Stimulated activated CD8-positive, alpha-beta memory T cell treated with anti-CD3 and anti-CD28 coated beads, Interleukin-7, amount 100 ng/mL, for 48 hours (primary cell): ENCODE data around the gene PMPCB.
"Not testable (repeated sequence)": the region's sequence is repeated elsewhere in the genome, so short reads cannot be mapped to it uniquely, and the experiment has no call there.

ENCODE experiments used
- DNase-seq, 2 donors: peaks; one replicate each; pipeline ENCODE4 v3.0.0-alpha.2; 2020; ENCODE audit warnings: low read depth in 1 of 2; ENCODE audit errors: extremely low read depth in 1 of 2

The PMPCB gene, protein sequence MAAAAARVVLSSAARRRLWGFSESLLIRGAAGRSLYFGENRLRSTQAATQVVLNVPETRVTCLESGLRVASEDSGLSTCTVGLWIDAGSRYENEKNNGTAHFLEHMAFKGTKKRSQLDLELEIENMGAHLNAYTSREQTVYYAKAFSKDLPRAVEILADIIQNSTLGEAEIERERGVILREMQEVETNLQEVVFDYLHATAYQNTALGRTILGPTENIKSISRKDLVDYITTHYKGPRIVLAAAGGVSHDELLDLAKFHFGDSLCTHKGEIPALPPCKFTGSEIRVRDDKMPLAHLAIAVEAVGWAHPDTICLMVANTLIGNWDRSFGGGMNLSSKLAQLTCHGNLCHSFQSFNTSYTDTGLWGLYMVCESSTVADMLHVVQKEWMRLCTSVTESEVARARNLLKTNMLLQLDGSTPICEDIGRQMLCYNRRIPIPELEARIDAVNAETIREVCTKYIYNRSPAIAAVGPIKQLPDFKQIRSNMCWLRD

DNA sequence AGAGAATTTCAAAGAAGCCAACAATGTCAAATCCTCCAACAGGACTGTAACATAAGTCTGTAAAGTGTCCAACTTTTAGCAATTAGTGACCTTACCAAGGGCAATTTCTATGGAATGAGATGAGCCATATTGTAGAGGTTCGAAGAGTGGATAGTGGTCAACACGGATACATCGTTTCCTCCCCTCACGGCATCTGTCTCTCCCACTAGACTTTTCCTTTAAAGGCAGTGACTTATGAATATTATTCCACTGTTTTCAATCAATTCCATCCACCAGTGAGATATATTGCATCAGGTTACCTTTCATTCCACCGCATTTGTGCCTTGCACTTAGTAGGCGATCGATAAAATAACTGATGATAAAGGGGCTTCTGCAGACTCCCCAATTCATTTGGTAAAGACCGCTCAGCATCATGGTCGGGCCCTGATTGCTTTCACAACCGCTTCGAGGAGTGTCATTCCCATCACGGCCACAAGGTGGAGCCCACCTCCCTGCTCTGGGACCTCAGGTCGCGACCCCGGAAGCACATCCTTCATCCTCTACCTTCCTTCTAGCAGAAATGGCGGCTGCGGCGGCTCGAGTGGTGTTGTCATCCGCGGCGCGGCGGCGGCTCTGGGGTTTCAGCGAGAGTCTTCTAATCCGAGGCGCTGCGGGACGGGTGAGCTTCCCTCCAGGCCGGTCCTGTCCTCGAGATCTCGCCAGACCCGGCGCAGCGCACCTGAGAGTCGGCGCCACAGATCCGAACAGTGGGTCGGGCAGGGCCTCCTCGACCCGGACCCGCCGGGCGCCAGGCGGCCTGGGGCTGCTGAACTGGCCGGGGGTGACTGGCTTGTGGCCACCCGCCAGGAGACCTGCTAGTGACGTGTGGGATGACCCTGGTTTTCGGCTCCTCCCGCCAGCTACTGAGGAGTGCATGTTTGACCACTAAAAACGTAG, at the start of gene PMPCB:
PMPCB (plus strand) TSS at position 535 of the 936 bp plus-strand sequence; CDS start at position 560, 25 bp downstream.
- peak; percentile 87 to 93 for DNase-seq

DNA sequence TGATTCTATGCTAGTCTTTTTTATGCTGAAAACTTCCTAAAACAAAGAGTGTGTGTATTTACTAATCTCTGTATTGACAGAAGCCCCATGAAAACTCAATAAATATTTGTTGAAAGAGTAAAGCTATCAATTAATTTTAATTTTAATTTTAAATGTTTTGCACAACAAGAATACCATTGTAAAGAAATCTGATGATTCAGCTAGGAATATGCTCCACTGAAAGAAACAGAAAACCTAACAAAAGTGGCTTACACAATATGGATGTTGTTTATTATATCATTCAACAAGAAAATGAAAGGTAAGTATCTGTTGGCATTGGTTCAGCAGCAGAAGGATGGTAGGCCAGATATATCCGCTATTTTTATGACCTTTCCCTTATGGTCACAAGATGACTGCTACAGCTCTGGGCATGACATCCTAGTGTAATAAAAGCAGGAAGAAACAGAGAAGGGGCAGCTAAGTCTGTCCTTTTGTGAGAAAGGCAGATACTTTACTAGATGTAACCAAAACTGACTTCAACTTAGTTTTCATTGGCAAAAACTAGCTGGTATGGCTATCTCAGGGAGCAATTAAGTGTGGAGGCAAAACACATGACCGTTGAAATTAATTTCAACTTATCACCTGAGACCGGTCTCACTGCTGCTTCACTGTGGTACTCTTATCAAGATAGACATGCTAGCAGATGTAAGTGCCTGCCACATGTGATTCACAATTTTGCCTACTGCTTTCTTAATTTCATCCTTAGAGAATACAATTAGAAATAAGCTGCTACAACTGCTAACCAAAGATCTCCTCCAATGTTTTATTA, 43.3 kb upstream of the PMPCB start:
- not testable (repeated sequence) for DNase-seq

DNA sequence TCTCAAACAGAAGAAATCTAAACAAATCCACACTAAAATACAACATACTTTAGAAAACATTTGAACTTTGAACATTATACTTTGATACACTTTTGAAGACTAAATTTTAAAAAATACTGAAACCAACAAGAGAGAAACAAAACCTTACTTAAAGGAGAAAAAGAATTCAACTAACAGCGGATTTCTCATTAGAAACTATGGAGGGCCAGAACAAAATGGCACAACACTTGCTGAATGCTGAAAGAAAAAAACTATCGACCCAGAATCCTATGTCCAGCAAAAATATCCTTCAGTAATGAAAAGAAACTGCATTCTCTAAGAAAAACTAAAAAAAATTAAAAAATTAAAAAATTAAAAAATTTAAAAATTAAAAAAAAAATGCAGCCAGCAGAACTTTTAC, 33.2 kb upstream of the PMPCB start:
- DNase-seq = not testable (repeated sequence)

DNA sequence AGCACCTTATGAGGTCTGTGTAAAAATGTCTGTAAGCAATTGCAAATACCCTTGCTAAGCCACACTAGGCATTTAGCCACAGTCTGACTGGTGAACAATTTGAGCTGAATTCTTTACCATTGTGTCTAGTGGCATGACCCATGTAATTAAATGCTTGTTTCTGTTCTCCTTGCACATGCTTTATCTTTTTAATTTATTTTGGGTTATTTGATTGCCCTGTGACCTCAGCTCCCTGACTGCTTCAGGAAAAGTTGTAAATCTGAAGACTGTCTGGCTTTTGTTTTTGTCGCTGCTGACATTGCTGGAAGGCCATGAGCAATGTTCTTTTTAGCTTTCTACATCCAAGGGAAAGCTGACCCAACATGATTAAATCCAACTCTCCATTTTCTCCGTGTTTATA, 31.0 kb upstream of the PMPCB start:
- DNase-seq = not testable (repeated sequence)

DNA sequence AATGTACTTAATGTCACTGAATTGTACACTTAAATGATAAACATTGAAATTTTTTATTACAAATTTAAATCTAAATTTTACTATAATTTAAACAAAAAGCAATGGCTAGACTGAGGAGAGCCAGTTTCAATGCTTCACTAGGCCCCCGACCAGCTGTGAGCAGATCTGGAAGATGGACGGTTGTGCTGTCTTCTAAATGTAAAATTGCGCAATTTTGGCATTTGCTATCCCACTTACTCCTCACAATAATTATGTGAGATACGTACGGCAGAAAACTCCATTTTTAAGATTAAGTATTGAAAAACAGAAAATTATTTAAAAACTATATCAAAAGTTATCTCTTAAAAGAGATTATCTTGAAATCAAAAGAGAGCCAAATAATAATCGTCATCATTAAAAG, 23.9 kb upstream of the PMPCB start:
- not testable (repeated sequence) for DNase-seq

DNA sequence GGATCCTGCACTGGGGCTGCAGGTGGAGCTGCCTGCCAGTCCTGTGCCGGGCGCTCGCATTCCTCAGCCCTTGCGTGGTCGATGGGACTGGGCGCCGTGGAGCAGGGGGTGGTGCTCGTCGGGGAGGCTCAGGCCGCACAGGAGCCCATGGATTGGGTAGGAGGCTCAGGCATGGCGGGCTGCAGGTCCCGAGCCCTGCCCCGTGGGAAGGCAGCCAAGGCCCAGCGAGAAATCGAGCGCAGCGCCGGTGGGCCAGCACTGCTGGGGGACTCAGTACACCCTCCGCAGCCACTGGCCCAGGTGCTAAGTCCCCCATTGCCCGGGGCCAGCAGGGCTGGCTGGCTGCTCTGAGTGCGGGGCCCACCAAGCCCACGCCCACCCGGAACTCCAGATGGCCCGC, 22.4 kb upstream of the PMPCB start:
- not testable (repeated sequence) for DNase-seq

DNA sequence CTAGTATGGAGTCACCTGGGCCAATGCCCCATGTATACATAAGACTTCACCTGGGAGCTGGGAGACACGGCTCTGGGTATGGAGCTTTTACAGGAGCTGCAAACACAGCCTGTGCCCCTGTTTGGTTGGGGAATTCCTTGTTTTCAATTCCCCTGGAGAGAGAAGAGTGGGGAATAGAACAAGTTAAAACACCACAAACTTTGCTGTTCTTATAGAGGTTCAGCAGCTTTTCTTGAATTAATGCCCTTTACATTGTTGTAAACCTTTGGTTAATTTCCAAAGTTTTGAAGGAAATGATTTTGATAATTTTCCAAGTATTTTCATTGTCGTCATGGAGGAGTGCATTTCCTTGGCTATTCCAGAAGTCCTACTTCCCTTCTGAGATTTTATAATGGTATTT, 19.0 kb upstream of the PMPCB start:
- not testable (repeated sequence) for DNase-seq

DNA sequence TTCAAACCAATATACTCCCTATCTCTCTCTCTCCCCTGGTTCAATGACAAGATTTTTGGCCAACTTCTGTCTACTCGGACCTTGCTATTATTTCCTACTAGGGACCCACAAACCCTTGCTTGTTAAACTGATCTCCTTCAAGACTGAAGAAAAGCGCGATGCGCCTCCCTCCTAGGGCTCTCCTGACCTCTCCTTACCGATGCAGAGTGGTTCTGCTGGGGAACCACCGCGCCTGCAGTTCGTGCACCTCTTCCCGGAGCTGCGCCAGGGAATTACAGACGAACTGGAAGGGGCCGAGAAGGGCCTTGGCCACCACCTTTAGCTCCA, 17.6 kb upstream of the PMPCB start:
- DNase-seq = not testable (repeated sequence)

DNA sequence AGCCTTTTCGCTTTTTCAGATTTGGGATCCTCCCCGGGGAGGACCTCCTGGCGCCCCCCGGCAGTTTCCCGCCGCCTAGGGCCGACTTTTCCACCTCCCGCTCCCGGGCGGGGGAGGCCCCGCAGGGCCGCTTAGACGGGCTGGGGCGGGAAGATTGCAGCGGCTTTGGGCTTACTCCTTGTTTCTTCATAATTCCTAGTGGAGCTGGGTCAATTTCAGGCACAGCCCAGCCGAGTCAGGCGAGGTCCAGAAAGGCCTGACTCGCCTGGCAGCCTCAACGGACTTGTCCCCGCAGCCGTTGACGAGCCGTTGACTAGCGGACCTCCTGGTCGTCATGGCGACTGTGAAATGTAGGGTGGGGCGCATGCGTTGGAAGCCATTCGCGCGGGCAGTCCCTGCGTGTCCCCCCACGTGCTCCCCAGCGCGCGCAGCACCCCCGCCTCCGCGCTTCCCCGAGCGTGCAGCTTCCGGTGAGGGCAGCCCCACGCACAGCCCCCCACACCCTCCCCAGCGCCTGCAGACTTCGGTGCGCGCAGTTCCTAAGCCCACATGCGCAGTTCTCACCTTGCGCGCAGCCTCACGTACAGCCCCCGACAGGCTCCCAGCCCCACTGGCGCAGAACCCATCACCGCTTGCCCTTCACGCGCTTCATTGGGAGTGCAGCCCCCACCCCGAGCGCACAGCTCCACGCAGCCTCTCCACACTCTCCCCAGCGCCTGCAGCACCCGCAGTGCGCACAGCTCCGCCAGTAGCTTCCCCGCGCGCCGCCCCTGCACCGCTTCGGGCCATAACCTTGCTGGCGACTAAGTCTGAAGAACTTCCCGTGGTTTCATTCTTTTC, 17.1 kb upstream of the PMPCB start:
- peak; percentile 79 to 85 for DNase-seq

DNA sequence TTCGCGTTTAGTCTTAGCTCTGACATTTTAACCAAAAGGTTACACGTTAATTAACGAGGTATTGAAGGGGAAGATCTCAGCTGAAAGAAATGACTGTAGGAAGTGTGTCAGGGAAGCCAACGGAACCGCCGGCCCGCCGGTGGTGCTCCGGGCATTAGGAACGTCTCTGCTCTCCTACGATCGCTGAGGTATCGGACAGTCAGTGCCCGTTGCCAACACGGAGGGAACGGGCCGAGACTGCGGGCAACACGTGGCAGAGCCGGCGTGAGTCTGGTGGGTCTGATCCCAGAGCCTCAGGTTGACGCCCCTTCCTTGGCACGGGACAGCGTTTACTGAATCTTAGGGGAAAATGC, 16.5 kb upstream of the PMPCB start:
- not testable (repeated sequence) for DNase-seq

DNA sequence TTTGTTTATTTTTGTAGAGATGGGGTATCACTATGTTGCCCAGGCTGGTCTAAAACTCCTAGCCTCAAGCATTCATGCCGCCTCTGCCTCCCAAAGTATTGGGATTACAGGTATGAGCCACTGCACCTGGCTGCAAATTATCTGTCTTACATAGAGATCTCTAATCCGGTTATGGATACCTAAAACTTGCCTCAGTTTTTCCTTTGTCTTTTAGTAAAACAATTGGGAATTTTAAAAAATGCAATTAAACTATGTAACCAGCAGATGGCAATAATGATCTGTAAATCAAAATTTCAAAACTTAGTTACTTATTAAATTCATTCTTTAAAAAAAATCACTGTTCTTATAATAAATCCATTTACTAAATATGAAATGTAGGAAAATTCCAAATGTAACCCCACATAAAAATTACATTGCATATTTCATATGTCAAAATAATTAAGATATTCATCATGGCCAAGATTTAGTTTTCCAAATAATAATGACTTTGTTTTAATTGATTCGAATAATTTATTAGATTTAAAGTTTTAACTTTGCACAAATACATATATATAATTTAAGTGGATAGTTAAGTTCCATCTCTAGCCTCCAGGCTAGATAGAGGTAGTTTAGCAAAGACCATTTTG, 14.3 kb upstream of the PMPCB start:
- DNase-seq = not testable (repeated sequence)

DNA sequence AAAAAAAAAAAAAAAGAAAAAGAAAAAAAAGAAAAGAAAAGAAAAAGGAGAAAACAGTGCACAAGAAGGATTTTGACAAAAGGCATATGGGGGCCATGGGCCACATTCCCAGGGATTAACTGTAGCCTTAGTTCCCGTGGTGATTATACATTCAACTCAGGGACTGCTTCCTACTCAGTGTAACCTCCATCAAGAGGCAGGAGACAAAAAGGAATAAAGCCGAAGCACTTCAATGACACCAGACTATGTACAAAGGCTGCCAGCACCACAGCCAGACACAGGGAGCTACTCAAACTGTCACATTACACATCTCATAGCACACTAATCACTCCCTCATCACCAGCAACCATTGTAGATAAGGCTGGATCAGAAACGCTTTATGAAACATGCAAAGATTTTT, 5.1 kb upstream of the PMPCB start:
- DNase-seq = no peak

DNA sequence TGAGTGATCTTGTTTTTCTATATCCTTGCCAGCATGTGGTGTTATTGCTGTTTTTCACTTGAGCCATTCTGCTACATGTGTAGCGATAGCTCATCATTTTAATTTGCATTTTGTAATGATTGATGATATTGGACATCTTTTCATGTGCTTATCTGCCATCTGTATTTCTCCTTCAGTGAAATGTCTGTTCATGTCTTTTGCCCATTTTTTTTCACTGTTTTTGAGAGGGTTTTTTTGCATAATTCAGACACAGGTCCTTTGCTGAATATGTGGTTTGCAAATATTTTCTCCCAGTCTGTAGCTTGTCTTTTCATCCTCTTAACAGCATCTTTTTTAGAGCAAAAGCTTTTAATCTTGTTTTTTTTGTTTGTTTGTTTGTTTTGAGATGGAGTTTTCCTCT, 3.7 kb upstream of the PMPCB start:
- no peak for DNase-seq

DNA sequence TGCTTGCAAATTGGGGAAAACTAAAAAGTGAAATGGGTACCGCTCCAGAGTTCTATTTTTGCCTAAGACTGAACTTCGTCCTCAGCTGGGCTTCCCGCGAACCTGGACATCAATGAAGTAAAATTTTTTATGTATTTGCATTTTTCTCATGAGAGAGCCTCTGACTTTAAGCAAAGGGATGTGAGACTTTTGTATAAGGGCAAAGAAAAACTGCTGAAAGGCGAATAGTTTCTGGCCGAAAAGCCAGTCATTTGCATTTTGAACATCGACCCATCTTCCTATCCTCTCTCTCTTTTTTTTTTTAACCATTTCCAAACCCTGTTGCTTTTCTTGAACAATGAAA, 573 bp downstream of the PMPCB start:
- DNase-seq = no peak

DNA sequence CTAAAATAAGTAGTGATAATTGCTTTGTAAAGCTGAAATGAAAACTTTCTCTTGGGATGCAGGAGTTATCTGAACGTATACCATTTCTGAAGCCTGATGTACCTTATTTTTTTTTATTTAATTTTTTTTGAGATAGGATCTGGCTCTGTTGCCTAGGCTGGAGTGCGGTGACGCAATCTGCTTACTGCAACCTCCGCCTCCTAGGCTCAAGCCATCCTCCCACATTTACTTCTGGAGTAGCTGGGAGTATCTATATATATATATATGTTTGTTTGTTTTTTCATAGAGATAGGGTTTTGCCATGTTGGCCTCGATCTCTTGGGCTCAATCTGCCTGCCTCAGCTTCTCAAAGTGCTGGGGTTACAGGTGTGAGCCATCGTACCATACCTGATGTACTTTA, 2.4 kb downstream of the PMPCB start:
- DNase-seq = no peak

DNA sequence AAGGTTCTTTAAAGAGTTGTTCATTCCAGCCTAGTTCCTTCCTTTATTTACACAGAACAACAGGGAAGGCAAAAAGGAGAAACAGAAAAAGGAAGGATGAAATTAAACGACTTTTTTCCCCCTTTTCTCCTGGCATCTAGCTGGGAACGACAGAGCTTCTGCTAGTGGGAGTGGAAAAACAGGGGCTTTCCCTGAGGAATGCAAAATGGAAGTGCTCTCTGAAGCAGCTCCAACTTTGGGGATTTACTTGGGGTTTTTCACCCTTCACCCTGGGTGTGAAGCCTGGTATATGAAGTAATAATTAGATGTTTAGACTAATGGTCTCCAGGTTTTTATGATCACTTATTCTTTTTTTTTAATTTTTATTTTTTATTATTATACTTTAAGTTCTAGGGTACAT, 4.2 kb downstream of the PMPCB start:
- no peak for DNase-seq

DNA sequence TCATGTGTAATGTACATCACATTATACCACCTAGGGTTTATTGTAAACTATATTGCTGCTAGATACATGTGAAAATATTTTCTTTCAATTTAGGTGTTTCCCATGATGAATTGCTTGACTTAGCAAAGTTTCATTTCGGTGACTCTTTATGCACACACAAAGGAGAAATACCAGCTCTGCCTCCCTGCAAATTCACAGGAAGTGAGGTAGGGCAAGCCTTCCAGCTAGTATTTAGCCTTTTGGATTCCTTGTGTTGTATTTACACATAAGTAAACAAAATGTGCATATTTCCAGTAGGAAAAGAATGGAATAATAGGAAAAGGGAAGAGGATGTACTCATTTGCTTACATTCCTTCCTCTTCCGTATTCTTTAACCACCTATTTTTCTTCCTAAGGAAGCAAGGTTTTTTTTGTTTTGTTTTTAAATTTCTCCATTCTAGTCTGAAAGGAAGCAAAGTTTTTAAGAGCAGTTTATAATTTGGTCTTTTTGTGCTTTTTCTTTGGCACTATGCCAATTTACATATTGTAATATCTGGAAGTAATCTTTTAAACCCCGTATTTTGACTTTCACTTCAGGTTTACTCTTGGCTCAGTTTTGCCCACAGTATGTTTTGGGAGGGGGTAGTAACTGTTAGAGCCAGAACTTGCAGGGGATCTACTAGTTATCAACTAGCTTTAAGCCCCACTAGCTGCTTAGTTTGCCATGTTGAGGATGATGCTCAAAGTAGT, 10.4 kb downstream of the PMPCB start:
- DNase-seq = no peak

DNA sequence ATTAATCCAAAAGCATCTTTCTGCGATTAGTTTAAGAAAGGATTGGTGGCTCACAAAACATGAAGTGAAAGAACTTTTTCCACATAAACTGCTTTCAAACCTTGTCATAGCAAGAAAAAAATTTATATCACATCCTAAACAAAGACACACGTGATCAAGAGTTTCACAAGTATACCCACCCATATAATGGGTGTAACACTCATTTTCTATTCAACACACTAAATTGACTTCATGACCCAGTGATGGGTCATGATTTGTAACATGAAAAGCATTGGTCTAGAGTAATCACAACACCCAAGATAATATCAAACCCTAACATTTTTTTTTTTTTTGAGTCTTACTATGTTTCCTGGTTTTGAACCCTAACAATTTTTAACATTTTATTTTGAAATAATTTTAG, 17.6 kb downstream of the PMPCB start:
- DNase-seq = no peak

DNA sequence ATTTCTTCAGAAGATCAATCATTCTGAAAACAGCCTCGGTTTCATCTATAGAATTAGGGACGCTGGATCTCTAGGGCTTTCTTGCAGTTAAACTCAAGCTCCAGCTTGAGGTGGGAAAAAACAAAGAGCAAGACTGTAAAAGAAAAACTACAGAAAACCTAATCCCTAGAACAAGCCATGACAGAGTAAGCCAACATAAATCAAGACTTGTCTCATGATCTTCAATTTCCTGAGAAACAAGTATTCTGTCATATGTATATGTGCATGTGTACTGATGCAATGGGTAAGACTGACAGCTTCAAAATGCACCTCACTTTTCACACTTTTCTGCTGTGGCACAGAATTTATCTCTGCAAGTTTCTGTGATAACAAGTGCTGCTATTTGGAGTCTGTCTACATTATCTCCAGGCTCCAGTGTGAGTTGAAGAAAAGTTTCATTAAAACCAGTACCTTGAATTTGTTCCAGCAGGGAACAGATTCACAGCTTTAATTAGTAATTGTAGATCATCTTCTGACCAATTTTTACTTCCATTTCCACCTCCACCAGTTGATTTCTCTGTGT, 19.2 kb downstream of the PMPCB start:
- DNase-seq = no peak
